GM18499 (cell line): ENCODE data around the gene ARHGAP21.
A peak's percentile ranks its signal among the peaks of the same experiment; 100 is the strongest.
"Not testable (repeated sequence)": the region's sequence is repeated elsewhere in the genome, so short reads cannot be mapped to it uniquely, and the experiment has no call there.

Experiments
- ATAC-seq: cut with Tn5 transposase; IDR thresholded peaks from one replicate; pipeline ENCODE4 v1.9.1; 2021; ENCODE audit warnings: moderate number of reproducible peaks; ENCODE audit not compliant: insufficient read depth, unreplicated experiment

ARHGAP21 gene

DNA sequence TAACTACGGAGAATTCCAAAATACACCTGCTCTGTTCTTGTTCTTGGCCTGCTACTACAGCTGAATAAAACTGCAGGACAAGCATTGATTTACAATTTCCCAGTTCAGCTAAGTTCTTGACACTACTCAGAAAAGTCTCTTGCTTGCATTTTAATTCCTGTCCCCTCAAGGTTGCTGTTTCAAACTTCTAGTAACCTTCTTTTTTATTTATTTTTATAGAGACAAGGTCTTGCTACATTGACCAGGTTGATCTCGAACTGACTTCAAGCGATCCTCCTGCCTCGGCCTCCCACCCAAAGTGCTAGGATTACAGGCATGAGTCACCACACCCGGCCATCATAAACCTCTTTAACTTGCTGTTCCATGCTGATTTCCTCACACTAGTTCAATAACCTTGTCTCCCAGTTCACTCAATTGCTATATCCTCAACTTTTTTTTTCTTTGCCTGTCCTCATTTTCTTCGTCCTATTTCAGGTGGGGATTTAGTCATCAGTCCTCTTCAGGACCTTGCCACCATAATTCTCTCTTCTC lies 79.9 kb downstream of the ARHGAP21 start:
- no peak for ATAC-seq

DNA sequence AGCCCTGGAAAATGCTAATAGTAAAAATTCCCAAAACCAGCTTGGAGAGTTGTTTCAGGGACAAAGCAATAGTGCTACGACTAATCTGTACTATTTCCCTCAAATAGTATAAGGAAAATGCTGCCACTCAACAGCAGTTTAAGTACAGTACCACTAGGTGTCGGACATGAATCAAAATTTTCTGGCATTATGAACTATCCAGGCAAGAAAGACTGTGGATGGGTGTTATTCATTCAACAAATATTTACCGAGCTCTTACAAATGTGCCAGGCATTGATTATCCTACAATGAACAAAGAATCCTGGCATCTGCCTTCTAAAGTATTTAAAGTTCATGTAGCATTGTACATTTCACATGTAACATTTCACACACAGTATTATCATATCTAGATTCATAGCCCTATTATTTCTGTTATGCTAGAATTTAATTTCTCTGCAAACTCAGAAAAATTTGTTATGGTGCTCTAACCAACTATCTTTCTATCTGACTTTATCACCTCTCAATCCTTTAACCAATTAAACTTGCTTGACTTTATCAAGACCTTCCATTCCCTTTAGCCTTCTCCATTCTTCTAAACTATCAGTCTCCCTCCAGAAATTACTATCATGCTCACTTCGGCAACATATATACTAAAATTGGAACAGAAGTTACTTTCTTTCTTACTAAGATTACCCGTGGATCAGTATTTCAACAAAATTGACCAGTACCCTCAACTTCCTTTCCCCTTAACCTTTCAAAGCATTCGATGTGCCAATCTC lies 80.6 kb downstream of the ARHGAP21 start:
- peak; percentile 80 for ATAC-seq

GRCh38 chr10:24639124-24639523 lies 84.6 kb downstream of the ARHGAP21 start:
- no peak for ATAC-seq

DNA sequence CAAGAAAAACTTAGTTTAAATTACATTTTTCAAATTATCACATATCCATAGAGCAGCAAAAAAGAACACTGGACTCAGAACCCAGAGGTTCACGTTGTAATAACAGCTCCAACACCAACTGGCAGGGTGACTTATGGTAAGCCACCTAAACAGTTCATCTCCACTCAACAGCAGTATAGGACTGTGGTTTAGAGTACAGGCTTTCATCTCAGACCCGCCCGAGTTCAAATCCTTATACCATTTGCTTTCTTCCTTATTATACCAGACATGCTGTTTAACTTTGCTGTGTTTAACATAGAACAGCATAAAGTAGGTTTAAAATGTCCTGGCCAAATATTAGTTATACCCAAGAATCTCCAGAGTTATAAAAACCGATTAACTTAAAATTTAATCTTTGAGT lies 97.9 kb downstream of the ARHGAP21 start:
- ATAC-seq: no peak

DNA sequence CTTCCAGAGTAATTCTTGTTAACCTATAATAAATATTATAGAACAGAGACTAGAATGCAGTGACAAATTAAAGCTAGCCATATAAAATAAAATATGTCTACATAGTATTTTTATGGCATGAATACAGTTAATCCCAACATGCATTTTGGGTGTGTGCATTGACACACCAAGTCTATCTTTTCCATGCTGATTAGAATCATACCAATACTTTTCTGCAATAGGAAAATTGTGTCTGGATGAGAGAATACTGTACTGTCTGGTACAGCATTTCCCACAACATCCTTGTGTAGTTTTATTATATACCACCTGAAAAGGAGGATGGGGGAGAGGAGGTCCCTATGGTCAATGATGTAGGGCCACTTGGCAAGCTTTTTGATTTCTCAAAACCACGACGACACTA lies 100.3 kb downstream of the ARHGAP21 start:
- no peak for ATAC-seq

DNA sequence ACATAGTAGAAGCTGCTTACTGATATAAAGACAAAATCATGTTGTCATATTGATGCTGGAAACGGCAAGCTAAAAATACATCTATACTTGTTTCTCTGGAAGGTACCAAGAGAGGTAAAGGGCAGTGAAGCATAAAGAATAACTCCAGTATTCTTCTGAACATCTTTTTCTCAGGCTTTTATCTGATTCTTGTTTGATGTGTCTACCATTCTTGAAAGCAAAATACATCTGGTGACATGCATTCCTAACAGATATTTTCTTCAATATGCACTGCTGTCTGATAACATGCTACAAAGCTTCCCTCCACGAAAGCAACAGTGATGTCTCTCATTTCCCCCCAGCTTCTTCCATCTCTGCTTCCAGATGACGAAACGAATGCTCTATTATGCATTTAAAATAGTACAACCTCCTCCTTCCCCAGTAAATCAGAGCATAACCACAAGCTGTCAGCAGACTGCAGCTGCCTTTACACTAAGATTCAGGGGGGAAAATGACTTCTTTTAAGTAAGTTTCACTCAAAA lies 100.8 kb downstream of the ARHGAP21 start:
- ATAC-seq: no peak

- not testable (repeated sequence) for ATAC-seq
Observed at GRCh38 chr10:24621035-24621795, 102.5 kb downstream of the ARHGAP21 start.

DNA sequence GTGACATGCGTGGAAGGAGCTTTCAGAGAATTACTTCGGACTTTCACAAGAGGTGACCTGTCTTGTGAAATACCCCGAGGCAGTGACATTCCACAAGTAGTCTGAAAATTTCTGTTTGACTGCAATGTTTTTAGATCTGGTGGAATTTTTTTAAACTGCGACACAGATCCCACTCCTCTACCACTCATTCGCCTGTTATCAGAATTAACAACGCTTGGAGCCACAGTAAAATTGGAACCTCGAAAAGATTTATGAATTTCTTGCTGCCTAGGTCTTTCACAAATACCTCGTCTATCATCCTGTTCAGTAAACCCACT lies 103.7 kb downstream of the ARHGAP21 start:
- not testable (repeated sequence) for ATAC-seq

GRCh38 chr10:24619291-24619993 lies 104.2 kb downstream of the ARHGAP21 start:
- not testable (repeated sequence) for ATAC-seq

GRCh38 chr10:24618401-24618800 lies 105.3 kb downstream of the ARHGAP21 start:
- no peak for ATAC-seq

DNA sequence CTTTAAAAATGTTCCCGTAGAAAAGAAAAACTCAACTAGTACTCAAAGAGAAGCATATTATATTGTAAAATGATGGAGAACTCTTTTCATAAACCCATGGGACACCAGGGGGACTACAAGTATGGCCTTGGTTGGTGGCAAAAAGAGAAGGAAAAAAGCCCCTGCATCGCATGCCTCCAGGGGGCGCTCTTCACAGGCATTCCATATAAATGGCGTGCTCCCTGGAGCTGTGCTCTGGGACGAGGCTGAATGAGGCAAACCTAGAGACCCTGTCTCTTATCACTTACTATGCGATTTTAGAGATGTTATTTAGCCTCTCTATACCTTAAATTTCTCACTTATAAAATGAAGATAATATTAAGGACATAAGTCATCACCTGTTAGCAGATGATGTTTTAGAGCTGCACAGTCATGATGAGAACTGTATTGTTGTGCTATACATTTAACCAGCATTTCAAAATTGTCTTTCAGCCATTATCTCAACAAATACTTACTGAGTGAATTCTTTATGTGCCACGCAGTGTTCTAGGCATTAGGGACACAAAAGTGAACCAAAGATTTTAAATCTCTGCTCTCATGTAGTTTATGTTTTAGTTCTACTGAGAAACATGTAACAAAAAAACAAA lies 105.8 kb downstream of the ARHGAP21 start:
- ATAC-seq: no peak

GRCh38 chr10:24616536-24616935 lies 107.2 kb downstream of the ARHGAP21 start:
- no peak for ATAC-seq

DNA sequence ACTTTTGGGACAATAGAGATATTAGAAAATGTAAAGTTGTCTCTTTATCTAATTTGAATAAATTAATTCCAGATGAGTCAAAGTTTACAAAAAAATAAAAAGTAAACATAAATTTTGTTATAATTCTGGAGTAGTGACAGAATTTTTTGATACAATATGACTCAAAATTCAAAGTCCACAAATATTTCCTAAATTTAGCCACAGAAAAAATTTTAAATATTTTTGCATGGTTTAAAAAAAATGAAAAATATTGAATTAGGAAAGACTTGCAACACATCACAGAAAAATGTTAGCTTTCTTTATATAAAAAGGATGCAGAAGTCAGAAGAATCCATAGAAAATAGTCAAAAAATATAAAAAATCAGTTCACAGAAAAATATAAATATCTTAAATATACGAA lies 117.7 kb downstream of the ARHGAP21 start:
- no peak for ATAC-seq

- no peak for ATAC-seq
Observed at GRCh38 chr10:24605141-24605540, 118.5 kb downstream of the ARHGAP21 start.

GRCh38 chr10:24603333-24603732 lies 120.4 kb downstream of the ARHGAP21 start:
- no peak for ATAC-seq

GRCh38 chr10:24597961-24598360 lies 125.7 kb downstream of the ARHGAP21 start:
- ATAC-seq: no peak

GRCh38 chr10:24597426-24597825 lies 126.3 kb downstream of the ARHGAP21 start:
- ATAC-seq: no peak

DNA sequence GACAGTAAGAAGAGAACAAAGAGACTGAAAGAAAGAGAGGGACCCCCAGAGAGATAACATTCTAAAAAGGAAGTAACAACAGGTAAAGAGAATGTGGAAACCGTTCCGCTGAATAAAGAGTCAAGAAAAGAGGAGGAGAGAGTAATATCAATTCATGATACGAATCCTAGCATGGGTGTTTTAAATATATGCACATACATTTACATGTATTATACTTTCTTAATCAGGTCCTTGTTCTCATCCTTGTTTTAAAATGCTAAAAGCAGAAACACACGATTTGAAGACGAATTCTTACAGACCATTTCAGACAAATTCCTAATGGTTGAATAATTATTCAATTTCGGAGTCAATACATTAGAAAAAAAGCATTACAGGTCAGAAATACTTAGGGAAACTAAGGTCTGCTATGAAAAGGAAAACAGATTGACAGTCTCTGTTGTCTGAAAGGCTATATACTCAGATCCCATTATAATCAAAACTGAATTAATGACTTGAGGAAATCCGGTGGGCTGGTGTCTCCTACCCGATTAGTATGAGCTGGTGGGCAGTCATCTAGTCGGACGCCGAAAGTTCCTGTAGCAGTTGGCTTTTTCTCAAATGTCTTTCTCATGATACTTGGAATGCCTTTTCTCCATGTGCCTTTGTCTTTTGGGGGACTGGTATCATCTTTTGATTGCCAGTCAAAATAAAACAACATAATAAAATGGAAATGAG lies 127.3 kb downstream of the ARHGAP21 start:
- ATAC-seq: no peak

DNA sequence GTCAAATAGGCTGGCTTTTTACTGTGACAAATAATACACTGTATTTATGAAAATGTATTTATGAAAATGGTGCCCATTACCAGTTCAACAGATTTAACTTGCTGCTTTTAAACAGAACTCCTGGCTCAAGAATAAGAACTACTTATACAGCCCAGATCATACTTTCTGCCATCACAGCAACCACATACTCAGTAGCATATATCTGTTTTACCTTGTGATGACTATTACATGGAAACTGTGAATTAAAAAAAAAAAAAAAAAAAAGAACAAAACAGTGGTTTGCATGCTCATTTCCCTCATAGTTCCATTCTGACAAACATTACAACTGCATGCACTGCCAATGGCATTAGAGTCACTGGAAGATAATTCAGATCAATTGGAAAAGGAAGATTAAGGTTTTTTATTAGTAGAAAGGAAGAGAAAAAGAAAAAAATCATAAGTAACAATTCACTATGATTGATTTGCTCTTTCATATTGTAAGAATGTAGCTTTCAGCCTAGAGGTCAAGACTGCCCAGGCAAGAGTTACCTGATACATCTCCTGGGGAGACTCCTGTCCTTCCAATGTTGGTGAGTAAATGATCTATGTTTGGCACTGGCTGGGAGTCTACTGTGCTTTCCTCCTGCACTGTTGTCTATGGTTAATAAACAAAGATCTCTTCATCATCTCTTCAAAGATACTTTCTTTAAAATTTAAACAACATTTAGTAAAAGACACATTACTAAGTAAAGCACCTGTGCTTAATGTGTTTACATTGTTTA lies 132.8 kb downstream of the ARHGAP21 start:
- no peak for ATAC-seq
